ENCODE measurements around the gene RAP2C.

DNA sequence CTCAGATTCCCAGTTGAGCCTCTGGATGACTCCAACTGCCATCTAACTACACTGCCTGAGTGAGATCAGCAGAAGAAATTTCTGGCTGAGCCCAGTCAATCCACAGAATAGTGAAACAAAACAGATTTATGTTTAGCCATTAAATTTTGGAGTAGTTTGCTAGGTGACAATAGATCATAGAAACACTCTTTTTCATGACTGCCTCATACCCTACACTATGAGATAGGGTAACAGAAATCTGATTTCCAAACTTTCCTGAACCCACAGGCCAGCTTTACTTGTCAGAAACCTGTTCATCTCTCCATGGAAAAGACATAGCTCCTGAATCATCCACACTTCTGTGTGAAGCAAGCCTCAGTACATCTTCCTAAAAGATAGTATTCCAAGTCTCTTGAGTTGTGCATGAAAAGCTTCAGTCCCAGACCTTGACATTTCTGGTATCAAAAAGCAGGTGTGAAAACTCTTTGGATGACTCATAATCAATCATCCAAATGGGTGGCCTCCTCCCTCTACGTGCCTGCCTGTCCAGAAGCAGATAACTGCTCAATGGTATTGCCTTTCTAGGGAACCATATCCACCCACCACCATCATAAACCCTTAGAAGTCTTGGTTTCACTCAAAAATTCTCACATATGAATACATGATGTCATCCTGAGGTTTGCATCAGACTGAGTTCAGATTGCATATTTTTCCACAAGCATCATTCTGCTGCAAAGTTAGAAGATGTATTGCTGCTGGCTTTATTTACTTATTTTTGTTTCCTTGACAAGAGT lies 47.5 kb upstream of the RAP2C start:
- TF ChIP-seq, protein P1, sequence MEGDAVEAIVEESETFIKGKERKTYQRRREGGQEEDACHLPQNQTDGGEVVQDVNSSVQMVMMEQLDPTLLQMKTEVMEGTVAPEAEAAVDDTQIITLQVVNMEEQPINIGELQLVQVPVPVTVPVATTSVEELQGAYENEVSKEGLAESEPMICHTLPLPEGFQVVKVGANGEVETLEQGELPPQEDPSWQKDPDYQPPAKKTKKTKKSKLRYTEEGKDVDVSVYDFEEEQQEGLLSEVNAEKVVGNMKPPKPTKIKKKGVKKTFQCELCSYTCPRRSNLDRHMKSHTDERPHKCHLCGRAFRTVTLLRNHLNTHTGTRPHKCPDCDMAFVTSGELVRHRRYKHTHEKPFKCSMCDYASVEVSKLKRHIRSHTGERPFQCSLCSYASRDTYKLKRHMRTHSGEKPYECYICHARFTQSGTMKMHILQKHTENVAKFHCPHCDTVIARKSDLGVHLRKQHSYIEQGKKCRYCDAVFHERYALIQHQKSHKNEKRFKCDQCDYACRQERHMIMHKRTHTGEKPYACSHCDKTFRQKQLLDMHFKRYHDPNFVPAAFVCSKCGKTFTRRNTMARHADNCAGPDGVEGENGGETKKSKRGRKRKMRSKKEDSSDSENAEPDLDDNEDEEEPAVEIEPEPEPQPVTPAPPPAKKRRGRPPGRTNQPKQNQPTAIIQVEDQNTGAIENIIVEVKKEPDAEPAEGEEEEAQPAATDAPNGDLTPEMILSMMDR (conservative IDR thresholded peaks at IDR 0.05; ENCODE audit: low read depth, low read length): no peak
- no peak for TF ChIP-seq EZH2 (IDR thresholded peaks at IDR 0.05; ENCODE audit: low read length, unreplicated experiment)

All from PC-3 (cell line).